WI38 (cell line): ENCODE results near the gene BIN2.
A peak's percentile ranks its signal among the peaks of the same experiment; 100 is the strongest.
"Not testable (repeated sequence)": the region's sequence is repeated elsewhere in the genome, so short reads cannot be mapped to it uniquely, and the experiment has no call there.

Experiments
- H3K4me3 ChIP-seq: 2 replicates; pipeline ENCODE4 v1.5.1; 2011; ENCODE audit warnings: low read depth, mild to moderate bottlenecking, control low read depth, low read length
- TF ChIP-seq, protein P1 (sequence below): IDR thresholded peaks from 2 replicates; pipeline ENCODE4 v1.5.1; 2012; ENCODE audit warnings: low read depth, mild to moderate bottlenecking, control low read depth, low read length

BIN2 gene

DNA sequence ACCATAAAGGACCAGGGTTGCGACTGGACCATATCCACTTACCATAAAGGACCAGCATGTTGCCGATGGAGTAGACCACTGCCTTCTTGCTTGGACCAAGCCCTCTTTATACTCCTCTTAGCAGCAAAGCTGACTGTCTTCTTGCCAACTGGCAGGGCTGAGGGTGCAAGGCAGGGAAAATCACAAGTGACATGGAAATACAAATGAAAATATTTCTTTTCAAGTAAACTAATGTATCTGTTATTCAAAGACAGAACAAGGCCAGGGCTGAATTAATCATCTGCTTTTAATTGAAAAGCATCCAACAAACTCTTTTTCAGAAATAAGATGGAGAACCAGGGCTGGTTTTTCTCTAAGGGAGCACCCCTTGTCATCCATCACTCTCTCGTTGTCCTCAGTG lies 22.6 kb upstream of the BIN2 start, which contains the start of gene CELA1:
TSS of gene CELA1 (minus strand) at position 99 of the 400 bp plus-strand sequence. CDS start at position 58, 41 bp downstream.
- TF ChIP-seq, protein P1, sequence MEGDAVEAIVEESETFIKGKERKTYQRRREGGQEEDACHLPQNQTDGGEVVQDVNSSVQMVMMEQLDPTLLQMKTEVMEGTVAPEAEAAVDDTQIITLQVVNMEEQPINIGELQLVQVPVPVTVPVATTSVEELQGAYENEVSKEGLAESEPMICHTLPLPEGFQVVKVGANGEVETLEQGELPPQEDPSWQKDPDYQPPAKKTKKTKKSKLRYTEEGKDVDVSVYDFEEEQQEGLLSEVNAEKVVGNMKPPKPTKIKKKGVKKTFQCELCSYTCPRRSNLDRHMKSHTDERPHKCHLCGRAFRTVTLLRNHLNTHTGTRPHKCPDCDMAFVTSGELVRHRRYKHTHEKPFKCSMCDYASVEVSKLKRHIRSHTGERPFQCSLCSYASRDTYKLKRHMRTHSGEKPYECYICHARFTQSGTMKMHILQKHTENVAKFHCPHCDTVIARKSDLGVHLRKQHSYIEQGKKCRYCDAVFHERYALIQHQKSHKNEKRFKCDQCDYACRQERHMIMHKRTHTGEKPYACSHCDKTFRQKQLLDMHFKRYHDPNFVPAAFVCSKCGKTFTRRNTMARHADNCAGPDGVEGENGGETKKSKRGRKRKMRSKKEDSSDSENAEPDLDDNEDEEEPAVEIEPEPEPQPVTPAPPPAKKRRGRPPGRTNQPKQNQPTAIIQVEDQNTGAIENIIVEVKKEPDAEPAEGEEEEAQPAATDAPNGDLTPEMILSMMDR = no peak

DNA sequence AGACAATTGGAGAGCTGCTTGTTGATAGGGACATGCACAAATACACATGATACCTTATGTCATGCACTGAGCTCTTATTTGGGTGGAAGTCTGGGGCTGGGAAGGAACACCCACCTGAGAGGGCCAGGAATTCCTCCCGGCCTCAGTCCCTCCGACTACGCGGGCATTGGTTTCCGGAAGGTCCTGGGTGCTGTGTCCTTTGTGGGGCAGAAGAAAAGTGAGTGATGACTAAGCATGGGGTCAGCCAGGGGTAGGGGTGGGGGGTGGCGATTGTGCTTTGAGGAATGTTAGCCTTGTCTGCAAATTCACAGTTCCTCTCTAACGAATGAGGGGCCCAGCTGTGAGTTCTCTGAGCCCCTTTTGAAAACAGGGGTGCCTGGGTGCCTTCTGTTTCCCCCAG lies 21.7 kb upstream of the BIN2 start:
- H3K4me3 ChIP-seq = no peak overlapping the region
- TF ChIP-seq, protein P1 = no peak

More for the DNA sequence above, 22.6 kb upstream of the BIN2 start, which contains the start of gene CELA1:
- no peak within 1 kb of the TSS for H3K4me3 ChIP-seq

DNA sequence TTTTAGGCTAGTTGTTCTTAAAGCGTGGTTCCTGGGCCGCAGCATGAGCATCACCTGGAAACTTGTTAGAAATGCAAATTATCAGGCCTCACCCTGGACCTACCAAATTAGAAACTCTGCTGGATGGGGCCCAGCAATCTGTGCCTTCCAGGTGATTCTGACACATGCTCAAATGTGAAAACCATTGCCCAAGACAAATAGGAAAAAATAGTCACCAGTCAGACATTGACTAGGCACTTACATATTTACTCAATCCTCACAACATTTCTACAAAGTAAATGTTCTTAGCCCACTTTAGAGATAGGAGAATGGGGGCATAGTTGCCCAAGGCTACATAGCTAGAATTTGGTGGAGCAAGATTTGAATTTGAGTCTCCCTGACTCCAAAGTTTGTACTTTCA lies 19.2 kb upstream of the BIN2 start:
- TF ChIP-seq, protein P1 = no peak
- no peak overlapping the region for H3K4me3 ChIP-seq

DNA sequence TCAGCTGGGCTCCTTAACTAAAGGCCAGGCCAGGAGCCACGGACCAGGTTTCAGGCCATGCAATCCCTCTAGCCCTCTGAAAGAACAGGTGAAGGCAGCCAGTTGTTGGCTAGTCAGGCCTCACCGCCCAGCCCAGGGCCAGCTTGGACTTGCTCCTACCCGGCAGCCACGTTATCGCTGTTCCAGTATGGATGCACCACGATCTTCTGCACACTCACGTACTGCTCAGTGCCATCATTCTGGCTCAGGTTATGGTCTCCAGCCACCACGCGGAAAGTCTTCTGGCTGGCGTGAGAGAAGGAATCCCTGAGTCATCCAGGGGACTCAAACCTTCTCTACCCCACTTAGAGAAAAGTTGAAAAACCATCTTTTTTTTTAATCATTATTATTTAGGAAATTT lies 18.4 kb upstream of the BIN2 start:
- H3K4me3 ChIP-seq = no peak overlapping the region
- TF ChIP-seq, protein P1 = no peak

DNA sequence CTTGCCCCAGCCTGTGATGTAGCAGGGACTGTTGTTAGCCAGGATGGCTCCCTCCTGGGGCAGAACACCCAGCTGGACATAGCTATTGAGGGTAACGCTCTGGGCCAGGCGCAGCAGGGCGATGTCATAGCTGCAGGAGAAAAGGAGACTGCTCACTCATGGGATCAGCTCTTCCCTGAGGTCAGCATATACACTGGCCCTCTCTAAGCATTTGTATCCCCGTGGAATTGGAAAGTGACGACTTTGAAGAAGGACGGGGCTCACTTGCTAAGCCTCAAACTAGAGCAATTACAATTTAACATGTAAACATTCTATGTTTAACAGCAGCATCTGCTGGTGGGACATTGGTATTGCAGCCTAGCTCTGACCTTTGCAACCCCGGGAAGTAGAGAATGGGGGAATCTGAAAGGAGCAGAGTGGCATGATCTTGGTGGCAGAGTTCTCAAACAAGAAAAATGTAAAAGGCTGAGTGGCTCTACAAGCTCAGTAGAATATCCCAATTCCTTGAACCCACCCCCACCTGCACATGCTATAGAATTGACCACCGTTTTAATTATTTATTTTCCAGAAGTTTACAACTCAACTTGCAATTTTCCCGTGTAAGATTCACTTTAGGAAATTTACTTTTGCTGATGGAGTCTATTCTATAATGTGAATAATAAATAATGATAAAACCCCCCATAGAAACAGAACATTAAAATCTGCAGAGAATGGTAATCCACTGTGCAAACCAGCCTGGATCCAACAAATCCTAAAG lies 17.5 kb upstream of the BIN2 start:
- no peak overlapping the region for H3K4me3 ChIP-seq
- TF ChIP-seq, protein P1 = peak; percentile 99

DNA sequence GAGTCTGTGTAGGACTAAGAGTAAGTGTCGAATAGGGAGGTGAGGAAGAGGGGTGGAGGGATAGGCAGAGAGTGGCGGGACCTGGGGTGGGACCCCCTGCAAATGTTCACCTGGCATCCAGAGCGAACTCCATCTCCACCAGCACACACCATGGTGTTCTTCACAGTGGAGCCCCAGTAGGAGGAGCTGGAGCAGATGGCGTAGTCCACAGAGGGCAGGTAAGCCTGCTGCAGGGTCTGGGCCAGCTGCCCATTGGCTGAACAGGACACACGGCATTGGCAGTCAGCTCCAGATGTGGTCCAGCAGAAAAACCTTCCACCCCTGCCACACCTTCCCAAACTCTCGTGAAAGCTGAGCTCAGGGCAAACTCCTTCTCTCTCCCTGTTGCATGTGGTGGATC lies 15.8 kb upstream of the BIN2 start:
- H3K4me3 ChIP-seq = no peak overlapping the region
- TF ChIP-seq, protein P1 = no peak

DNA sequence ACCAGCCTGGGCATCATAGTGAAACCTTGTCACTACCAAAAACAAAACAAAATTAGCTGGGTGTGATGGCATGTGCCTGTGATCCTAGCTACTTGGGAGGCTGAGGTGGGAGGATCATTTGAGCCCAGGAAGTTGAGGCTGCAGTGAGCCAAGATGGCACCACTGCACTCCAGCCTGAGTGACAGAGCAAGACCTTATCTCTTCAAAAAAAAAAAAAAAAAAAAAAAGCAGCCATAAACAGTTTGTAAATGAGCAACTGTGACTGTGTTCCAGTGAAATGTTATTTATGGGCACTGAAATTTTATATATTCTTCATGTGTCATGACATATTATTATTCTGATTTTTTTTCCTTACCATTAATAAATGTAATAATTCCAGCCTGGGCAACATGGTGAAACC lies 13.4 kb upstream of the BIN2 start:
- H3K4me3 ChIP-seq = not testable (repeated sequence)

DNA sequence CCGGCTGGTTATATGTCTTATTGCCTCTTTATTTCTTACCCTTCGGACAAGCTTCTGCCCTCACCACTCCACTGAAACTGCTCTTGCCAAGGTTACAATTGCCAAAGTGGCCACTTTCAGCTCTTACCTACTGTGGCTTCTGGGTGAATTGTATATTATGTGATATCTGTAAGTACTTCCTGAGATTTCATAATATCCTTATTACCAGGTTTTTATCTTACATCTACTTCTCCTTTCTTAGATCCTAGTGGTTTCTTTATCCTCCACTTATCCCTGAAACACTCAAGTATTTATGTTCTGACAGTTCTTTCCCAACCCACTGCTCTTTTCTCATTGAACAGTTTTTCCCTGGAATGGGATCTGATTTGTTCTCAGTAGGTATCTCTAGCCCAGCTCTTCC lies 12.0 kb upstream of the BIN2 start:
- TF ChIP-seq, protein P1 = no peak
- H3K4me3 ChIP-seq = no peak overlapping the region
